DOHH2 (cell line): ENCODE data around the gene LMBRD2.

Source experiments
- H3F3A ChIP-seq: fragments of 200-600 bp; sonication (generic), shearing (Covaris generic); 2 replicates; pipeline ENCODE4 v1.6.0; 2016; ENCODE audit warnings: antibody characterized with exemption, mild to moderate bottlenecking; ENCODE audit not compliant: control insufficient read depth, insufficient read depth
- H3K27ac ChIP-seq: fragments of 200-600 bp; sonication (generic); 2 replicates; pipeline ENCODE4 v1.5.1; 2014; ENCODE audit warnings: low read depth, mild to moderate bottlenecking, low read length, moderate library complexity
- H3K27me3 ChIP-seq: fragments of 200-600 bp; sonication (generic); 2 replicates; pipeline ENCODE4 v1.6.1; 2014; ENCODE audit warnings: mild to moderate bottlenecking, low read length, mixed read lengths; ENCODE audit not compliant: control insufficient read depth
- H3K36me3 ChIP-seq: fragments of 200-600 bp; sonication (generic); 2 replicates; pipeline ENCODE4 v1.6.1; 2014; ENCODE audit warnings: mild to moderate bottlenecking, low read length, moderate library complexity, mixed read lengths; ENCODE audit not compliant: control insufficient read depth
- H3K4me1 ChIP-seq: fragments of 200-600 bp; sonication (generic); 2 replicates; pipeline ENCODE4 v1.6.1; 2014; ENCODE audit warnings: mild to moderate bottlenecking, low read length, mixed read lengths; ENCODE audit not compliant: control insufficient read depth
- H3K4me2 ChIP-seq: fragments of 200-600 bp; sonication (generic); 2 replicates; pipeline ENCODE4 v1.6.0; 2014; ENCODE audit warnings: mild to moderate bottlenecking, low read length, moderate library complexity
- H3K4me3 ChIP-seq: fragments of 200-600 bp; sonication (generic); 2 replicates; pipeline ENCODE4 v1.5.1; 2014; ENCODE audit warnings: mild to moderate bottlenecking, low read length, mixed read lengths
- H3K79me2 ChIP-seq: fragments of 200-600 bp; sonication (generic); 2 replicates; pipeline ENCODE4 v1.6.1; 2014; ENCODE audit warnings: mild to moderate bottlenecking, low read length, mixed read lengths; ENCODE audit not compliant: control insufficient read depth
- H3K9me2 ChIP-seq: fragments of 200-600 bp; sonication (generic); replicated peaks from 2 replicates; pipeline ENCODE4 v1.6.1; 2014; ENCODE audit warnings: mild to moderate bottlenecking, low read length, mixed read lengths; ENCODE audit not compliant: control insufficient read depth
- H3K9me3 ChIP-seq: fragments of 200-600 bp; sonication (generic); 2 replicates; pipeline ENCODE4 v1.6.1; 2014; ENCODE audit warnings: antibody characterized with exemption, low read length, mixed read lengths; ENCODE audit not compliant: control insufficient read depth, insufficient read depth
- H4K20me1 ChIP-seq: fragments of 200-600 bp; sonication (generic); 2 replicates; pipeline ENCODE4 v1.6.0; 2014; ENCODE audit warnings: low read depth, mild to moderate bottlenecking, antibody characterized with exemption, low read length, moderate library complexity; ENCODE audit not compliant: control insufficient read depth, insufficient read depth
- EZH2phosphoT487 ChIP-seq: fragments of 200-600 bp; sonication (generic); IDR thresholded peaks from 2 replicates; pipeline ENCODE4 v1.6.1; 2017; ENCODE audit warnings: borderline replicate concordance, mild to moderate bottlenecking, antibody characterized with exemption, low read length, moderate library complexity, mixed read lengths
- TF ChIP-seq, protein P1 (sequence below): fragments of 200-600 bp; sonication (generic); IDR thresholded peaks from one replicate; pipeline ENCODE4 v1.5.1; 2014; ENCODE audit warnings: antibody characterized with exemption, mild to moderate bottlenecking, low read depth, low read length; ENCODE audit not compliant: poor library complexity, severe bottlenecking

The LMBRD2 gene

GRCh38 chr5:36153726-36154125 is 2.0 kb upstream of the LMBRD2 start:
- no peaks in the 10 kb centered on the region for H3K9me3 ChIP-seq
- no peaks in the 10 kb centered on the region for H4K20me1 ChIP-seq
- H3K27me3 ChIP-seq = no peaks in the 10 kb centered on the region
- no peak for TF ChIP-seq EZH2phosphoT487
- TF ChIP-seq, protein P1, sequence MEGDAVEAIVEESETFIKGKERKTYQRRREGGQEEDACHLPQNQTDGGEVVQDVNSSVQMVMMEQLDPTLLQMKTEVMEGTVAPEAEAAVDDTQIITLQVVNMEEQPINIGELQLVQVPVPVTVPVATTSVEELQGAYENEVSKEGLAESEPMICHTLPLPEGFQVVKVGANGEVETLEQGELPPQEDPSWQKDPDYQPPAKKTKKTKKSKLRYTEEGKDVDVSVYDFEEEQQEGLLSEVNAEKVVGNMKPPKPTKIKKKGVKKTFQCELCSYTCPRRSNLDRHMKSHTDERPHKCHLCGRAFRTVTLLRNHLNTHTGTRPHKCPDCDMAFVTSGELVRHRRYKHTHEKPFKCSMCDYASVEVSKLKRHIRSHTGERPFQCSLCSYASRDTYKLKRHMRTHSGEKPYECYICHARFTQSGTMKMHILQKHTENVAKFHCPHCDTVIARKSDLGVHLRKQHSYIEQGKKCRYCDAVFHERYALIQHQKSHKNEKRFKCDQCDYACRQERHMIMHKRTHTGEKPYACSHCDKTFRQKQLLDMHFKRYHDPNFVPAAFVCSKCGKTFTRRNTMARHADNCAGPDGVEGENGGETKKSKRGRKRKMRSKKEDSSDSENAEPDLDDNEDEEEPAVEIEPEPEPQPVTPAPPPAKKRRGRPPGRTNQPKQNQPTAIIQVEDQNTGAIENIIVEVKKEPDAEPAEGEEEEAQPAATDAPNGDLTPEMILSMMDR = no peak
- peak overlapping the region; percentile 98 for H3K4me3 ChIP-seq
- peaks cover 97% of the 10 kb centered on the region for H3K79me2 ChIP-seq
- H3K4me2 ChIP-seq = peak overlapping the region; percentile 66
- no peak overlapping the region for H3K27ac ChIP-seq
- H3K36me3 ChIP-seq = peaks cover 66% of the 10 kb centered on the region
- no peaks in the 10 kb centered on the region for H3F3A ChIP-seq
- no peaks in the 10 kb centered on the region for H3K9me2 ChIP-seq
- H3K4me1 ChIP-seq = peaks cover 27% of the 10 kb centered on the region

GRCh38 chr5:36153298-36153677 is 1.6 kb upstream of the LMBRD2 start:
- Histone ChIP-seq H3K9me3 (no peaks in the 10 kb centered on the region), H3K4me2 (peak overlapping the region; percentile 66), H3K36me3 (peaks cover 62% of the 10 kb centered on the region), H3F3A (no peaks in the 10 kb centered on the region), H3K4me3 (peak overlapping the region; percentile 98), H4K20me1 (no peaks in the 10 kb centered on the region), H3K9me2 (no peaks in the 10 kb centered on the region), H3K27ac (no peak overlapping the region), H3K79me2 (peaks cover 97% of the 10 kb centered on the region), H3K4me1 (peaks cover 27% of the 10 kb centered on the region), H3K27me3 (no peaks in the 10 kb centered on the region)
- TF ChIP-seq EZH2phosphoT487 = no peak
- TF ChIP-seq, protein P1 = no peak

GRCh38 chr5:36152324-36153297 is 924 bp upstream of the LMBRD2 start:
- H3K4me1 ChIP-seq = peaks cover 27% of the 10 kb centered on the region
- no peaks in the 10 kb centered on the region for H4K20me1 ChIP-seq
- peak overlapping the region; percentile 98 for H3K4me3 ChIP-seq
- H3K9me3 ChIP-seq = no peaks in the 10 kb centered on the region
- no peaks in the 10 kb centered on the region for H3F3A ChIP-seq
- H3K9me2 ChIP-seq = no peaks in the 10 kb centered on the region
- H3K36me3 ChIP-seq = peaks cover 55% of the 10 kb centered on the region
- peaks cover 97% of the 10 kb centered on the region for H3K79me2 ChIP-seq
- TF ChIP-seq, protein P1 = no peak
- no peak for TF ChIP-seq EZH2phosphoT487
- H3K27ac ChIP-seq = peak overlapping the region; percentile 59
- H3K4me2 ChIP-seq = peak overlapping the region; percentile 66
- no peaks in the 10 kb centered on the region for H3K27me3 ChIP-seq
